Amniotic stem cell (primary cell): ENCODE data around the gene NCAPG2.
"Not testable (repeated sequence)": the region's sequence is repeated elsewhere in the genome, so short reads cannot be mapped to it uniquely, and the experiment has no call there.

Experiments used
- DNase-seq: peaks from one replicate; lab custom pipeline; 2025; lab: John Stamatoyannopoulos, UW

Gene NCAPG2

DNA sequence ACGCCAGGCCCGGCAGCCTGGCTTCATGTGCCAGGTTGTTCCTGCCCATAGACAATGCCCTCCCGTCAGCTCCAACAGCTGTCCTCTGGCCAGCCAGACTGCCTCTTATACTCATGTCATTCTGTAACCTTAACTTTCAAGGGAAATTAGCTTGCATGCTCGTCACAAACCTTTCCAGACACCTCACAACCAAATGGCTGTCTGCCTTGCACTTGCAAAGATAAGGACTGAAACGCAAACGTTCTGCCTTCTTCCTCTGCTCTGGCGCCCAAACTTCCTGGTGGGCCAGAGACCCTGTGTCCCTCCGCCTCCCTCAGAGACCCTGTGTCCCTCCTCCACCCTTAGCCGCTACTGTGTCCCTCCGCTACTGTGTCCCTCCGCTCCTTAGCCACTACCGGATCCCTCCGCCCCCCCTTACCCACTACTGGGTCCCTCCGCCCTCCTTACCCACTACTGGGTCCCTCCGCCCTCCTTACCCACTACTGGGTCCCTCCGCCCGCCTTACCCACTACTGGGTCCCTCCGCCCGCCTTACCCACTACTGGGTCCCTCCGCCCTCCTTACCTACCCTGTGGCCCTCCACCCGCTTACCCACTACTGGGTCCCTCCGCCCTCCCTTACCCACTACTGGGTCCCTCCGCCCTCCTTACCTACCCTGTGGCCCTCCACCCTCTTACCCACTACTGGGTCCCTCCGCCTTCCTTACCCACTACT is 37.5 kb downstream of the NCAPG2 start:
- DNase-seq, result not testable (repeated sequence)

DNA sequence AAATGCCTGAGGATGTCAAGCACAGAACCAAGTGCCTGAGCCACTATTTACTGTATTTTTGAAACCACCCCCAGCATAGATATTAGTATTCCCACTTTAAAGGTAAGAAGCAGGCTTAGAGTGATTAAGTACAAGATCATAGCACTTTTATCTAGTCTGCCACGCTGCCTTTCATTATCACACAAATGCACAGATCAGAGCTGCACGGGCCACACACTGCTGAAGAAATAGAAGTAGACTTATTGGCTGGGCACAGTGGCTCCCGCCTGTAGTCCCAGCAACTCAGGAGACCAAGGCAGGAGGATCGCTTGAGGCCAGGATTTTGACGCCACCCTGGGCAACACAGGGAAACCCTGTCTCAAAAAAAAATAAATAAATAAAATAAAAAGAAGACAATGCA is 38.2 kb downstream of the NCAPG2 start:
- no peak for DNase-seq

DNA sequence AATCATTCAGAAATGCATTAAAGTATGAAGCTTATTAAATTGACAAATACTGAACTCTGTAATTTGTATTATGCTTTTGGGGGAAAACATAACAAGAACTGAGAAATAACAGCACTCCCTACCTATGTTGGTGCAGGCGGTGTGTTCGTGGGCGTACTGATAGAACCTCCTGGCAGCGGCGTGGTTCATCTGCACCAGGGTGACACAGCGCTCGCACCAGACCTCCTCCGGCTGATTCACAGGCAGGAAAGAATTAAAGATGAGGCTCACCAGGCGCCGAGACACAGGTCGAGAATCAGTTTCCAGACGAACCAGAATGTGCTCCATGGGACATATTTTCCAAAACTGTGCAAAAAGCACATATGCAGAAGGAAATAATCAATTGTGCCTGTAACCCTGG is 40.2 kb downstream of the NCAPG2 start:
- DNase-seq, result no peak

DNA sequence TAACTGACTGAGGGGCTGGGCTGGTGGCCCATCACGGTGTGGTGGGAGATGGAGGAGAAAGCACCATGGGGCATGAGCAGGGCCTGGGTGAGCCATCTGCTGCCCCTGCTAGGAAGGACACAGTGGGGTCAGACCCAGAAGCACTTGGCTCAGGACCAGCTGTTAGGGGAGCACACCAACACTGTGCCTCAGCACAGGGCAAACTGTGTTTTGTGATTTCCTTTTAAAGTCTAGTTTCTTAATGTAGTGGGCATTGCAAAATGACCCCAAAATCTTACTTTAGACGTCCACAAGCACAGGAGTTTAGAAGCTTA is 41.2 kb downstream of the NCAPG2 start:
- no peak for DNase-seq

DNA sequence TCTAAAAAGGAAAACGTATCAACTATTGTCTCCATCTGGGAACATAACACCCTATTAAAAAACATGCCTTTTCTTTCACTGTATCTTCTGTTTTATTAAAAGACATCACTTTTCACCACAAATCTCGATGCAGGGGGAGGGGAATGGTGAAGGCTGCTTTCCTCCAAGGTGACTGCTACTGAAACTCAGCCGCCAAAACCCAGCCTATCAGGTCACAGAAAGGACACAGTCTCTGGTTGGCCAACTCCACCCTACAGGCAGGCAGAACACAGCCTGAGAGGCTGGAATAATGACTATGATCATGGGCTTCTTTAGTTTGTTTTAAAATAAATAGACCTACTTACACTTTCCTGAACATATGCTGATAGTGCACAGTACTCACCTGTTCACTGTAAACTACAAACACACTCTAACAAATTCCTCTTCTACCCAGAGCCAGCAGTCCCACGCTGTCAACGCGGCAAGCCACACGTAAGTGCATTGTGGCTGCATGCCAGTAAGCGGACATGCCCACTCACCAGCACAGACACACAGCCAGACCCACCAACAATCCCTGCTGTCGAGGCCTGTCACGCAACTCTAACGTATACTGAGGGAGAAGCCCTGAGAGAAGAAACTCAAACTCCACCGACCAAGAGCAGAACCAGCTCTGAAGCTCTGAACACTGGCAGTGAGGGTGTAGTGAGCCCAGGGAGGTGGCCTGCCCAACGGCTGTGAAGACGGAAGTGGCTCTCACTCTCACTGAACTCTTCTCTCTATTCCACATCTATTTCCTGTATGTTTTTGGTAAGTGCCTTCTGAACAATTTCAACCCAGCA is 41.8 kb downstream of the NCAPG2 start:
- no peak for DNase-seq

DNA sequence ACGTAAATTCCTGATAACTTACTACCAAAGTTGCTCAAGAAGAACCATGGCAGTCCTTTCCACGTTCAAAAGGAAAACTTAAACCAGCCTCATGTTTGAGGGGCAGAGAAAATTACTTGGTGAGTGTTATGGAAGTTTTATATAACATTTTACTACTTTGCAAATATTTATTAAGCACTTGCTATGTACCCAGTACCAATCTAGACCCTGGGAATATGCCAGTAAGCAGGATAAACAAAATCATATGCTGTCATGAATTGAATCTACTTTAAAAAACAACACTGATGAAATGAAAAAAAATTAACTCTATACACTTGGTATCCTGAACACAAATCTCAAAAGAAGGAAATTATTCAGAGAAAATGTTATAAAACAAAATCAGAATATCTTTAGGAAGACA is 46.1 kb downstream of the NCAPG2 start:
- no peak for DNase-seq

DNA sequence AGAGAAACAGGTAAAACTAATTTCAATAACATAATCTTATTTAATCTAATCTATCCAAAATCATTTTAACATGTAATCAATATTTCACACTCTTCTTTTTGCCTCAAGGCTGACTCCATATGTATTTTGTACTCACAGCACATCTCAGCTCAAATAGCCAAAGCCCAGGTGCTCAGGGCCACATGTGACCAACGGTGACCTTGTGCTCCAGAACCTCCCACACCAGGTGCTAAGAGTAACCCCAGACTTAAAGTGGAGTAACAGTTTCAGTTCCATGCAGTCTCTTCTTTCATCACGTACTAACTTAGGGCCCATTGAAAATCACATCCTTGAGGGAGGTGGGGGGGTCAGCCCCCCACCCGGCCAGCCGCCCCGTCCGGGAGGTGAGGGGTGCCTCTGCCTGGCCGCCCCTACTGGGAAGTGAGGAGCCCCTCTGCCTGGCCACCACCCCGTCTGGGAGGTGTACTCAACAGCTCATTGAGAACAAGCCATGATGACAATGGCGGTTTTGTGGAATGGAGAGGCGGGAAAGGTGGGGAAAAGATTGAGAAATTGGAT is 47.3 kb downstream of the NCAPG2 start:
- no peak for DNase-seq

DNA sequence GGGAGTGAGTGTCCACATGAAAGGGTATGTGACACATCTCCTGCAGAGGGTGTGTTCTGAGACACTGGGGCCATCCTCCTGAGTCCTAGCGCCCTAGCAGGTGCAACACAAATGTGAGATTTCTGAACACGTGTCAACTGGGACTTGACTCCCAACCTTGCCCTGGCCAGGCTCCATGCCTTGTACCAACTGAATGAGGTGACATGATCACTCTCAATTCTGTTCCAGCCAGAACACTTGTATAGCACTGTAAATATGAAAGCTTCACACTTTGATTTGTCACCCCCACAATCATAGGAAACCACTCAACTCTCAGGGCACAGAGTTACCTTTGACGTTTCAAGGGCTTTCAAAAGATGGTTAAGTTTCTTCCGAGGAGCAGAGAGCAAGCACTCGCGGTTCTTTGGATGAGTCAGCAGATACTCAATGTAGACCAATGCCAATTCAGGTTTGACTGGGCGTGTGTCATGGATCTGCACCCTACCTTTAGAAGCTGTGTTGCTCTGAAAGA is 48.6 kb downstream of the NCAPG2 start:
- DNase-seq, result no peak

DNA sequence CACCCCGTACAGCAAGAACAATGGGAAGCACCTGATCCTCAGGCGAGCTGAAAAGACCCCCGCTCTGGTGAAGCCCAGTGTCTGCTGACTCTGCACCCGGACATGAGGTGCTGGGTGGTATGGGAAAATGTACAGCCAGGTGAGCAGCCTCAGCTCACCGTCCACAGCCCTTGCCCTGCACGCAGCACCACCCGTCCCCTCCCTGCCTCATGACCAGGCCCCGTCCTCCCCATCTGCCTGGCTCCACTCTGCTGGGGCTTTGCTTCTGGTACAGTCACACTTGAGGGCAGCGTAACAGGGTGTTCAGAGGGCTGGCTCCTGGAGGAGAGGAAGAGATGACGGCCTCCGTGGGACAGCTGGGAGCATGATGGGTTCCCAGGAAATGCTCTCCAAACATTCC is 49.1 kb downstream of the NCAPG2 start:
- no peak for DNase-seq

DNA sequence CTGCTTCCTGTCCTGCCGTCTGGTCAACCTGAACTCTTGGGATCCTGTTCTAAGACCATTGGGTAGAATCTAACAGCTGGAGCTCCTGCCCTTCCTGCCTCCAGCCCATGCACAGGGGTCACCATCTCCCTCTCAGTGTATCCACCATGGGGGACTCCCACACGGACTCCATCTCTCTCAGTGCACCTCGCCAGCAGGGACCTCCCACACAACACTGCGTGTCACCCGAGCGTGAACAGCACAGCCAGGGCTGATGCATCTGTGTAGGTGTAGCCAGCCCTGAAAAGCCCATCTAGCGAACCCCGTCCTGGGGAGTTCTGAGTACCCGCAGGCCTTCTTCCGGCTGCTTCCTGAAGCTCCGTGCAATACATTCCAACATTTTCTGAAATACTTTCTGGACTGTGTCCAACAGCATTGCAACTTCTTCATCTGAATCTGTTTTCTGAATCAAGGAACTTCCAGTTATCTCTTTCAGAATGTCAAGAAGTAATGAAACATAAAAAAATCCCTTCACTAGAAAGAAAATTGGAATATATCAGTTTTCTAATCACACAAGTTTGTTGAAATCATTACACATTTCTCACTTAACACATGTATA is 52.5 kb downstream of the NCAPG2 start:
- DNase-seq, result no peak

DNA sequence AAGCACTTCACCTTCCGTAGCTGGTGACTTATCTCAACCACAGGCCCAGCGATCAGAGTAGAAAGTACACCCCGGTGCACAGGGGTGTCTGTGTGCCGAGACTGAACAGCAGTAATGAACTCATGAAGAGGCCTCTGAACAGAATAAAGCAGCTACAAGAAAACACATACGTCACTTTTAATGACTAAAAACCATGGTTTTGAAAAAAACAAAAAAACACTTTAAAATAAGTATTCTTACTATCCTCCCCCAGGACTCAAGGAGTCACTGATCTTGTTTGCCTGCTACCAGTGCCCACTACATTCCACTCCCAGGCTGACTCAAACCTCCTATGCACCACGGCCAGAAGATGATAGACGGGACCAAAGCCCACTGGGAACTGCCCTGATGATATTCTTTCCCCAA is 53.8 kb downstream of the NCAPG2 start:
- DNase-seq, result peak; percentile 15

DNA sequence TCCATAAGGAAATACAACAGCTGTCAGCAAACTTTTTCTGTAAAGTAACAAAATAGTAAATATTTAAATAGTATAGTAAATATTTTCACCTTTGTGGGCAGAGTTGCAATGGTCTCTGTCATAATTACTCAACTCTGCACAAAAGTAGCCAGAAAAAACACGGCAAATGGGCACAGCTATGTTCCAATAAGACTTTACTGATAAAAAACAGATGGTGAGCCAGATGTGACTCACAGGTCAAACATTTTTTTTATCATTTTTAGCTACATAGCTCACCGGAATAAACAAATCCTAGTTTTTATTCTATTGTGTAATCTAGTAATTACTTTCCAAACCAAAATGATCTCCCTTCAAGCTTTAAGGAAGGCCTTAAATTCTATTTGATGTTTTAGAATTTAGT is 55.3 kb downstream of the NCAPG2 start:
- DNase-seq, result peak; percentile 85

DNA sequence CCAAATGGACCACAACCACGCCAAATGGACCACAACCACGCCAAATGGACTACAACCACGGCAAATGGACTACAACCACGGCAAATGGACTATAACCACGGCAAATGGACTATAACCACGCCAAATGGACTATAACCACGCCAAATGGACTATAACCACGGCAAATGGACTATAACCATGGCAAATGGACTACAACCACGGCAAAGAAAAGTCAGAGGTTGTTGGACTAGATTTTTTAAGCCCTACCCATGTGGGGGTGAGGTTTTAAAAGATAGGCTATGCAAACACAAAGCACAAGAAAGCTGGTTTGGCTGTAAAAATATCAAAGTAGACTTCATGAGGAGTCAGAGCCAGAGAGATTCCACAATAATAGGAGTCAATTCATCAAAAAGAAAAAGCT is 55.8 kb downstream of the NCAPG2 start:
- no peak for DNase-seq

DNA sequence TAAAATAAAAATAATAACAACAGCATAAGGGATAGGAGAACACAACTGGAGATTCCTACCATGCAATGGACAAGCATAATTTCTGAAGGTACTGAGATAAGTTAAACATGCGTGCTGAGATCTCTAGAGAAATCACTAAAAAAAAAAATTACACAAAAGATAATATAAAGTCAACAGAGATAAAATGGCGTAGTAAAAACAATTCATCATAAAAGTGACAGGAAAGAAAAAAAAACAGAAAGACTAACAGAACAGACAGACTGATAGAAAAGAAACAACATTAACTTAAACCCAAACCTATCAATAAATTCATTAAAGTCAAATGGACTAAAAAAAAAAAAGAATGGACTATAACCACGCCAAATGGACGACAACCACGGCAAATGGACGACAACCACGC is 56.4 kb downstream of the NCAPG2 start:
- DNase-seq, result no peak

DNA sequence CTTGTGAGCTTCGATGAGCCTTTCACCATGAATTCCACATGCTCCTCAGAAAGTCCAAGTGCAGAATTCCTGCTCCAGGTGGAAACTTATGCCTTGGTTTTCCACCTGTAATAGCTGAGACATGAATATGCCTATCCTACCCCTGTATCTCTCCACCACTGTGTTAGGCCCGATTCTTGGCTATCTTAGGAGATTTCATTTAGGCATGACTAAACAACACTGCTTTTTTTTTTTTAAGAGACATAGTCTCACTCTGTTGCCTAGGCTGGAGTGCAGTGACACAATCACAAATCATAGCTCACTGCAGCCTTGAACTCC is 57.2 kb downstream of the NCAPG2 start:
- DNase-seq, result no peak

DNA sequence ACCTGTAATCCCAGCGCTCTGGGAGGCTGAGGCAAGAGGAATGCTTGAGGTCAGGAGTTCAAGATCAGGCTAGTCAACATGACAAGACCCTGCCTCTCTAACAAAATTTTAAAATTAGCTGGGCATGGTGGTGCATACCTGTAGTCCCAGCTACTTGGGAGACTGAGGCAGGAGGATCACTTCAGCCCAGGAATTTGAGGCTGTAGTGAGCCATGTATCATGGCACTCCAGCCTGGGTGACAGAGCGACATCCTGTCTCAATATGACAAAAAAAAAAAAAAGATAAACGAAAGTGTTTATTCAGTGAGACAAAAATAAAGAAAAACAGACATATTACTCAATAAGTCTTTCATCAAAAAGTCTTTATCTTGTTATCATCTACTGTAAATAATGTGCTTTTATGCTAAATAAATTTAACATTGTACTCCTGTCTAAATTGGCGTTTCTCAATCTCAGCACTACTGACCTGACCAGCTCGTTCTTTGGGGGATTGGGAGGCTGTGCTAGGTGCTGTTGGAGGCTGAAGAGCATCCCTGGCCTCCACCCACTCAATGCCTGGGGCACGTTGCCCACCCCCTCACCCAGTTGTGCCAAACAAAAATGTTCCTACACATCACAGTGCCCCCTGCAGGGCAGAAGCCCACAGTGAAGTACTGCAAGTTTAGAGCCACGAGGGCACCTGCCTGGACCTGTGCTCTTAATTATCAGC is 57.7 kb downstream of the NCAPG2 start:
- DNase-seq, result no peak

DNA sequence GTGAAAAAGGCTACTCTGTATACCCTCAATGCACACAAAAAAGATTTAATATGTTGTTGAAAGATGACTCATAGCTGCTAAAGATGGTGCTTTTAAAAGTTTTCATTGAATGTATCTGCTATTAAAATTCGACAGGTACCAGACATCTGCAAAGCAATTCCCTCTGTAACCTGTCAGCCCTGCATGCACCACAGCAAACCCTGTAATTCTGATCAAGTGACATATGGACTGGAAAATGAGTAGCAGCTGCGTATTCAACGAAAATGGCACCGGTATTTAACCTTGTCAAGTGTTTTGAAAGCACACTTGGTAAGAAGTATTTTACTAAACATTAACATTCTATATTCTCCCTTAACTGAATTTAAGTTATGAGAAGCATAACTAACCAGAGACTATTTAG is 58.8 kb downstream of the NCAPG2 start:
- DNase-seq, result no peak

DNA sequence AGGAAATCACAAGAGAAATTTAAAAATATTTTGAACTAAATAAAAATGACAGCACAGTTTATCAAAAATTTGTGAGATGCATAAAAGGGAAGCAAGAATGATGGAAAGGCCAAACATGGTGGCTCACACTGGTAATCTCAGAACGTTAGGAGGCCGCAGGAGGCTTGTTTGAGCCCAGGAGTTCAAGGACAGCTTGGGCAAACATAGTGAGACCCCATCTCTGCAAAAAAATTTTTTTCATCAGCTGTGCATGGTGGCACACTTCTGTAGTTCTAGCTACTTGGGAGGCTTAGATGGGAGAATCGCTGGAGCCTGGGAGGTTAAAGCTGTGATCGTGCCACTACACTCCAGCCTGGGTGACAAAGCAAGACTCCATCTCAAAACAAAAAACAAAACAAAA is 62.5 kb downstream of the NCAPG2 start:
- DNase-seq, result no peak

DNA sequence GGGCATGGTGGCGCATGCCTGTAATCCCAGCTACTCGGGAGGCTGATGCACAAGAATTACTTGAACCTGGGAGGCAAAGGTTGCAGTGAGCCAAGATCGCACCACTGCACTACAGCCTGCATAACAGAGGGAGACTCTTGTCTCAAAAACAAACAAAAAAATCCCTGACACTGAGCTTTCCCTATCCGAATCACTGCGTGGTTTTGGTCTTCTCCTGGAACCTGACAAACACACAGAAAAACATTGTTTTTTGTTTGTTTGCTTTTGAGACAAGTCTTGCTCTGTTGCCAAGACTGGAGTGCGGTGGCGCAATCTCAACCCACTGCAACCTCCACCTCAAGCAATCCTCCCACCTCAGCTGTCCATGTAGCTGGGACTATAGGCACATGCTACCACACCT is 66.6 kb downstream of the NCAPG2 start:
- no peak for DNase-seq

DNA sequence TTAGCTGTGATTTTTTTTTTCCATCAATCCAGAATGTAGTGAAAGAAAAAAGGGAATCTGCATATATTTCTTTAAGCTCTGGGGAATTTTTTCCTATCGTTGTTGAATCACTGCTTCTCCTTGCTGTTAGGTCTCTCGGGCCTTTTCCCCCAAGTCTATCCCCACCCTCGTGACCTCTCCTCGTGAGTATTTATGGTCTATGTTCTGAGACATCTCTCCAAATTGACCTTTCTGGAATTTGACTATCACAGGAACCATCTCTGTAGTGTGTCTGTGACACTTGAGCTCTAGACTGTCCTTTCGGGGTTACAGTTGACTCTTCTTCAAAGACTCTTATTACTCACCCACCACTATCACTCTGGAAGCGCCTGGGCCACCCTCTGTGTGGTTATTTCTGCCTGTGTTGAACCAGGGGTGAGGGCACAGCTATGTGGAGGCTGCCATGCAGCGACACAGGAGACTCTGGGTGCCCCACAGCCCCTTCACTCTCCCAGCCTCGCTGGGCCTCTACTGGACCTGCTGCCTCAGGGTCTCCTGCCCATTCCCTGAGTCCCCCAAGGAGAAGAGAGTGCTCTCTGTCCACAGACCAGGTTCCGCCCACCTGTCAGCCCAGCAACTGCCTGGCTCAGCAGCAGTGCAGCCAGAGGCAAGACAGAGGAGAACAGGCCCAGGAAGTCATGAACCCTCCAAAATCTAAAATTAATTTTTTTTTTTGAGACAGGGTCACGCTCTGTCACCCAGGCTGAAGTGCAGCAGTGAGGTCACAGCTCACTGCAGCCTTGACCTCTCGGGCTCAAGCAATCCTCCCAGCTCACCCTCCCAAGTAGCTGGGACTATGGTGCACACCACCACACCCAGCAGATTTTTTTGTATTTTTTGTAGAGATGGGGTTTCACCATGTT is 71.3 kb downstream of the NCAPG2 start:
- DNase-seq, result no peak

DNA sequence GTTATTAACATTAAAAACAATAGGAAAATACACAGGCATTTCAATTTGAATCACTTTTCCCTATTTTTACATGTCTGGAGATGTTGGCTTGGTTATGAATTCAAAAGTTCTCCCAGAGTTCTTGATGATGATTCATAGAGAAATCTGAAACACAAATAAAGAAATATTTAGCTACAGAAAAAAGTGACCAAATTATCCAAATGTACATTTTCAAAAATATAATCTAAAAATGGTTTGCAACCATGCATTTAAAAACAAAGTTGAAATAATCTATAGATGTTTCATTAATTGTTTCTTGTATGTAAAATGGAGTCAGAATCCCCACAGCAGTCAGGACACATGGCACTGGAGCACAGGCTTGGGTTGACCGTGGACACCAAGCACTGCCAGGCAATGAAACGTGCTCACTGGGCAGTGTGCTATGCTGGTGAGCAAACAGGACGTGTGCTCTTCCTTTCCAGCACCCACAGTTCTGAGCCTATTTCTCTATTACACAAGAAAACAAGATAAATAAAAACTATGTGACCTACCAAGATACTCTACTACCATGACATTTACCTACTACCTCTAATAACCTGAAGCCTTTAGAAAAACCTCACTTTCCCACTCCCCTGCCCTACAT is 72.9 kb downstream of the NCAPG2 start:
- no peak for DNase-seq
